HCT116 (cell line): ENCODE results near the gene POLD1. TPM values are rescaled to one million over a fixed set of nuclear protein-coding genes. Genes with fewer than 3 reads are reported as not detected.

ENCODE experiments used
- ATAC-seq: fragments of 200-7000 bp; cut with Tn5 transposase; 2 replicates; pipeline ENCODE4 v1.9.1; 2020; ENCODE audit warnings: mild to moderate bottlenecking, moderate library complexity
- BruUV-seq: library from RNA; stranded (reverse); fragments of 400-500 nt; replicated peaks from 2 replicates; lab custom pipeline; 2021; lab: Mats Ljungman, UMichigan
- CTCF ChIA-PET: fragments of 300-600 bp; sonication (Branson Sonifier 250); formaldehyde crosslinking; loops from one replicate; lab custom pipeline; 2021; ENCODE audit warnings: antibody characterized with exemption; lab: Charles Lee
- POLR2A ChIA-PET: fragments of 300-600, 350-600 bp; sonication (Branson Sonifier 250); formaldehyde crosslinking; loops from one replicate; lab custom pipeline; 2021; ENCODE audit warnings: antibody characterized with exemption; lab: Charles Lee
- RAD21 ChIA-PET, 2 experiments: fragments of 300-600 bp; sonication (Branson Sonifier 250); formaldehyde crosslinking; loops; one replicate each; lab custom pipeline; 2023; ENCODE audit warnings: low total read pairs in 2 of 2; ENCODE audit not compliant: uncharacterized antibody in 2 of 2, unreplicated experiment in 2 of 2, low non-redundant PET in 1 of 2; lab: Charles Lee
- DNase-seq: peaks from one replicate; pipeline ENCODE4 v3.0.0-alpha.2; 2010; ENCODE audit warnings: low read depth, low spot score
- H2AFZ ChIP-seq: fragments of 200-600 bp; shearing (Covaris generic), sonication (generic); 2 replicates; pipeline ENCODE4 v1.6.1; 2017; ENCODE audit warnings: low read depth, mixed run types, mixed read lengths, antibody characterized with exemption, low read length; ENCODE audit not compliant: poor library complexity, severe bottlenecking
- H3K27ac ChIP-seq: 2 replicates; pipeline ENCODE4 v1.5.1; 2012; ENCODE audit warnings: low read depth, low read length
- H3K27me3 ChIP-seq: fragments of 200-600 bp; sonication (generic); 2 replicates; pipeline ENCODE4 v1.6.1; 2016; ENCODE audit warnings: mixed run types, low read length, mixed read lengths; ENCODE audit not compliant: insufficient read depth
- H3K36me3 ChIP-seq, 2 experiments: fragments of 200-500 bp in 1 of 2; fragments of 200-600 bp in 1 of 2; sonication (Bioruptor generic) in 1 of 2; sonication (generic) in 1 of 2; 2 replicates each; pipeline versions ENCODE4 v1.5.1 to v1.6.1; 2014 to 2016; ENCODE audit warnings: low read length in 2 of 2, inconsistent platforms in 1 of 2, mixed read lengths in 1 of 2, mixed run types in 1 of 2; ENCODE audit not compliant: insufficient read depth in 2 of 2, control insufficient read depth in 1 of 2
- H3K4me1 ChIP-seq, 2 experiments: fragments of 200-600 bp in 1 of 2; sonication (generic) in 1 of 2; 2 replicates each; pipeline versions ENCODE4 v1.5.1 to v1.6.1; 2012 to 2017; ENCODE audit warnings: low read length in 2 of 2, inconsistent platforms in 1 of 2, mild to moderate bottlenecking in 1 of 2, mixed read lengths in 1 of 2, mixed run types in 1 of 2, moderate library complexity in 1 of 2; ENCODE audit not compliant: insufficient read depth in 2 of 2, control insufficient read depth in 1 of 2
- H3K4me2 ChIP-seq: fragments of 200-600 bp; sonication (generic); 2 replicates; pipeline ENCODE4 v1.6.1; 2017; ENCODE audit warnings: mixed run types, low read length, mixed read lengths
- H3K4me3 ChIP-seq, 2 experiments: fragments of 200-600 bp in 1 of 2; sonication (generic) in 1 of 2; replicated peaks in 1 of 2; 2 replicates each; pipeline ENCODE4 v1.5.1; 2011 to 2016; ENCODE audit warnings: low read length in 2 of 2, control low read depth in 1 of 2, low read depth in 1 of 2, mild to moderate bottlenecking in 1 of 2, mixed read lengths in 1 of 2, mixed run types in 1 of 2
- H3K79me2 ChIP-seq: fragments of 200-600 bp; sonication (generic); 2 replicates; pipeline ENCODE4 v1.6.1; 2017; ENCODE audit warnings: mild to moderate bottlenecking, mixed run types, low read length, moderate library complexity, mixed read lengths; ENCODE audit not compliant: insufficient read depth
- H3K9ac ChIP-seq: fragments of 200-600 bp; sonication (generic); 2 replicates; pipeline ENCODE4 v1.6.1; 2016; ENCODE audit warnings: low read length, mixed read lengths
- H3K9me2 ChIP-seq: fragments of 200-600 bp; sonication (generic), shearing (Covaris generic); 2 replicates; pipeline ENCODE4 v1.6.1; 2017; ENCODE audit warnings: mixed run types, mild to moderate bottlenecking, moderate library complexity; ENCODE audit not compliant: insufficient read depth
- H3K9me3 ChIP-seq, 2 experiments: fragments of 200-500 bp in 1 of 2; fragments of 200-600 bp in 1 of 2; sonication (Bioruptor generic) in 1 of 2; sonication (generic) in 1 of 2; 2 replicates each; pipeline ENCODE4 v1.6.1; 2014 to 2017; ENCODE audit warnings: low read length in 2 of 2, mixed read lengths in 2 of 2, inconsistent platforms in 1 of 2, low read depth in 1 of 2, mild to moderate bottlenecking in 1 of 2, mixed run types in 1 of 2, moderate library complexity in 1 of 2; ENCODE audit not compliant: control insufficient read depth in 1 of 2, insufficient read depth in 1 of 2
- H4K20me1 ChIP-seq: fragments of 200-600 bp; sonication (generic), shearing (Covaris generic); 2 replicates; pipeline ENCODE4 v1.6.1; 2017; ENCODE audit warnings: mixed run types, mild to moderate bottlenecking, moderate library complexity; ENCODE audit not compliant: insufficient read depth
- CBX3 ChIP-seq: IDR thresholded peaks from 2 replicates; pipeline ENCODE4 v1.6.1; 2012; ENCODE audit warnings: low read depth
- CEBPB ChIP-seq: IDR thresholded peaks from 2 replicates; pipeline ENCODE4 v1.6.1; 2012; ENCODE audit warnings: low read depth
- ELF1 ChIP-seq: IDR thresholded peaks from 2 replicates; pipeline ENCODE4 v1.6.1; 2012; ENCODE audit warnings: low read depth, borderline replicate concordance
- EZH2phosphoT487 ChIP-seq: fragments of 200-600 bp; IDR thresholded peaks from 2 replicates; pipeline ENCODE4 v1.6.1; 2018; ENCODE audit warnings: antibody characterized with exemption, borderline replicate concordance
- JUND ChIP-seq: IDR thresholded peaks from 2 replicates; pipeline ENCODE4 v1.6.1; 2012
- POLR2A ChIP-seq: IDR thresholded peaks from 2 replicates; pipeline ENCODE4 v1.7.0; 2011; ENCODE audit warnings: borderline replicate concordance; ENCODE audit not compliant: insufficient read depth, insufficient read length; ENCODE audit errors: extremely low read depth
- RAD21 ChIP-seq: IDR thresholded peaks from 2 replicates; pipeline ENCODE4 v1.6.1; 2012; ENCODE audit warnings: low read depth, mild to moderate bottlenecking
- SIN3A ChIP-seq: IDR thresholded peaks from 2 replicates; pipeline ENCODE4 v1.6.1; 2012; ENCODE audit warnings: low read depth
- SP1 ChIP-seq: IDR thresholded peaks from 2 replicates; pipeline ENCODE4 v1.6.1; 2012; ENCODE audit warnings: low read depth
- SRF ChIP-seq: IDR thresholded peaks from 2 replicates; pipeline ENCODE4 v1.6.1; 2012; ENCODE audit warnings: low read depth
- YY1 ChIP-seq: IDR thresholded peaks from 2 replicates; pipeline ENCODE4 v1.6.1; 2011; ENCODE audit warnings: low read length, low read depth, moderate library complexity, mild to moderate bottlenecking; ENCODE audit not compliant: insufficient replicate concordance; ENCODE audit errors: extremely low read depth
- ZFX ChIP-seq: fragments of 450-650 bp; IDR thresholded peaks from 2 replicates; pipeline ENCODE4 v1.6.1; 2017
- ZNF274 ChIP-seq: fragments of 200-500 bp; sonication (Bioruptor generic); IDR thresholded peaks from 2 replicates; pipeline ENCODE4 v1.6.1; 2014; ENCODE audit warnings: mild to moderate bottlenecking, low read depth, low read length, inconsistent platforms
- intact Hi-C: fragments of 100-400 bp; cut with micrococcal nuclease; formaldehyde crosslinking; loops from 2 replicates; pipeline ENCODE4 v1.10.0; 2022
- total RNA-seq: library from RNA; stranded (reverse); gene quantifications from one replicate; pipeline ENCODE4 v1.2.1, GENCODE V29; 2021; ENCODE audit not compliant: unreplicated experiment
- TF ChIP-seq, protein P1 (sequence below): IDR thresholded peaks from 2 replicates; pipeline ENCODE4 v1.6.1; 2012; ENCODE audit warnings: low read depth
- TF ChIP-seq, protein P2 (sequence below): IDR thresholded peaks from 2 replicates; pipeline ENCODE4 v1.6.1; 2012
- TF ChIP-seq, protein P3 (sequence below): IDR thresholded peaks from 2 replicates; pipeline ENCODE4 v1.6.1; 2011; ENCODE audit warnings: mild to moderate bottlenecking, low read length, moderate library complexity; ENCODE audit not compliant: insufficient replicate concordance; ENCODE audit errors: extremely low read depth
- TF ChIP-seq, protein P4 (sequence below), 3 experiments: fragments of 200-600 bp in 1 of 3; sonication (generic) in 1 of 3; IDR thresholded peaks in 2 of 3; conservative IDR thresholded peaks in 1 of 3; 2 replicates each; pipeline ENCODE4 v1.5.1; 2012 to 2017; ENCODE audit warnings: low read depth in 2 of 3, low read length in 2 of 3, antibody characterized with exemption in 1 of 3, borderline replicate concordance in 1 of 3, control low read depth in 1 of 3, mild to moderate bottlenecking in 1 of 3, mixed read lengths in 1 of 3, mixed run types in 1 of 3, moderate library complexity in 1 of 3; ENCODE audit not compliant: insufficient read depth in 1 of 3
- TF ChIP-seq, protein P5 (sequence below): IDR thresholded peaks from 2 replicates; pipeline ENCODE4 v1.6.1; 2012

POLD1 gene
- total RNA-seq, 1 experiment from 2014 or later: 122 TPM

DNA sequence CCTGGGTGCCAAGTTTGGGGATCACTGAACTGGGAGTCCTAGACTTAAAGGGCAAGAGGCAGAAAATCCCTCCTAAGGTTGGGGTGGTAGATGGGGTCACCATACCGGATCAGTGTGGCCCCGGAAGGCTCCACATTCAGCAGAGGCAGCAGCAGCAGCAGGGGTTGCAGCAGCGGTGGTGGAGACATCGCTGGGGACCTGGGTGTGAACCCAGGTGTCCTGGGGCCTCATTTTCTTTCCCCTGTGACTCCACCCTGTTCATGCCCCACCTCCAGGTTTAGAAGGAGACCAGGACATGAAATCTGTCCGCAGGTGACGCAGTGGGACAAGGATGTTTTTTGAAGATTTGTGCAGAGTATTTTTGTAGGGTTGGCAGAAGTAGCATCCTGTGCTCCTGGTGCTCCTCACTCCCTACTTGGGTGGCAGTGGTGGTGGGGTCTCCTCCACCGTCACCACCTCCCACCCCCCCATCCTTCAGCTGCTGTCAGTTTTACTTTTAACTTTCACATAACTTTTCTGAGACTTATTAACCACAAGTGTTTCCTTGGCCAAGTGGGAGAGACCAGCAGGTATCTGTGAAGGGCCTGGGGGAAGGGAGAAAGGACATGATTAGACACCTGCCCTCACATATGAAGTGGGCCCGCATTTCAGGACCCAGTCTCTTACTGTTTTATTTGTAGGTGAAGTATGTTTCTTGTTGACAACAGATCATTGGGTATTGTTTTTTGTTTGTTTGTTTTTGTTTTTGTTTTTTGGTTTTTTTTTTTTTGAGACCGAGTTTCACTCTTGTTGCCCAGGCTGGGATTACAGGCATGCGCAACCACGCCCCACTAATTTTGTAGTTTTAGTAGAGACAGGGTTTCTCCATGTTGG lies 18.5 kb upstream of the POLD1 start, which contains the start of gene NAPSA:
NAPSA (minus strand) TSS at position 206 of the 873 bp plus-strand sequence; CDS start at position 188, 18 bp downstream.
- Histone ChIP-seq H2AFZ (no peak within 1 kb of the TSS), H3K4me3 (no peak within 1 kb of the TSS), H3K36me3 (no peaks in the 10 kb centered on the region), H3K9me3 (no peaks in the 10 kb centered on the region), H3K79me2 (no peaks in the 10 kb centered on the region), H4K20me1 (no peaks in the 10 kb centered on the region), H3K4me1 (peaks cover 3 to 20% of the 10 kb centered on the region in 2 experiments; a peak in 3 of 4 replicates), H3K4me2 (no peak within 1 kb of the TSS), H3K27ac (no peak within 1 kb of the TSS), H3K27me3 (no peaks in the 10 kb centered on the region), H3K9me2 (no peaks in the 10 kb centered on the region), H3K9ac (no peak within 1 kb of the TSS)
- BruUV-seq: no TSS peak
- DNase-seq: no peak
- intact Hi-C loops: loop anchor here (5.0 to 10.0 kb wide), 3 partner anchors 292 to 729 kb away; no protein-coding TSS in a partner anchor
- ChIA-PET POLR2A (no interaction called here), CTCF (interaction anchor here (1.0 to 1.2 kb wide), 2 partner anchors 8 to 339 kb away, joined by 3 to 4 read pairs; no protein-coding TSS in a partner anchor), RAD21 (no interaction called here)
- ATAC-seq: no peak
- TF ChIP-seq JUND (no peak), YY1 (no peak), ZFX (no peak), RAD21 (no peak), ZNF274 (no peak), CBX3 (no peak), SP1 (no peak), EZH2phosphoT487 (no peak), CEBPB (no peak), ELF1 (no peak), SIN3A (no peak), POLR2A (no peak), SRF (no peak)
- TF ChIP-seq, protein P1, sequence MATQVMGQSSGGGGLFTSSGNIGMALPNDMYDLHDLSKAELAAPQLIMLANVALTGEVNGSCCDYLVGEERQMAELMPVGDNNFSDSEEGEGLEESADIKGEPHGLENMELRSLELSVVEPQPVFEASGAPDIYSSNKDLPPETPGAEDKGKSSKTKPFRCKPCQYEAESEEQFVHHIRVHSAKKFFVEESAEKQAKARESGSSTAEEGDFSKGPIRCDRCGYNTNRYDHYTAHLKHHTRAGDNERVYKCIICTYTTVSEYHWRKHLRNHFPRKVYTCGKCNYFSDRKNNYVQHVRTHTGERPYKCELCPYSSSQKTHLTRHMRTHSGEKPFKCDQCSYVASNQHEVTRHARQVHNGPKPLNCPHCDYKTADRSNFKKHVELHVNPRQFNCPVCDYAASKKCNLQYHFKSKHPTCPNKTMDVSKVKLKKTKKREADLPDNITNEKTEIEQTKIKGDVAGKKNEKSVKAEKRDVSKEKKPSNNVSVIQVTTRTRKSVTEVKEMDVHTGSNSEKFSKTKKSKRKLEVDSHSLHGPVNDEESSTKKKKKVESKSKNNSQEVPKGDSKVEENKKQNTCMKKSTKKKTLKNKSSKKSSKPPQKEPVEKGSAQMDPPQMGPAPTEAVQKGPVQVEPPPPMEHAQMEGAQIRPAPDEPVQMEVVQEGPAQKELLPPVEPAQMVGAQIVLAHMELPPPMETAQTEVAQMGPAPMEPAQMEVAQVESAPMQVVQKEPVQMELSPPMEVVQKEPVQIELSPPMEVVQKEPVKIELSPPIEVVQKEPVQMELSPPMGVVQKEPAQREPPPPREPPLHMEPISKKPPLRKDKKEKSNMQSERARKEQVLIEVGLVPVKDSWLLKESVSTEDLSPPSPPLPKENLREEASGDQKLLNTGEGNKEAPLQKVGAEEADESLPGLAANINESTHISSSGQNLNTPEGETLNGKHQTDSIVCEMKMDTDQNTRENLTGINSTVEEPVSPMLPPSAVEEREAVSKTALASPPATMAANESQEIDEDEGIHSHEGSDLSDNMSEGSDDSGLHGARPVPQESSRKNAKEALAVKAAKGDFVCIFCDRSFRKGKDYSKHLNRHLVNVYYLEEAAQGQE: no peak
- TF ChIP-seq, protein P2, sequence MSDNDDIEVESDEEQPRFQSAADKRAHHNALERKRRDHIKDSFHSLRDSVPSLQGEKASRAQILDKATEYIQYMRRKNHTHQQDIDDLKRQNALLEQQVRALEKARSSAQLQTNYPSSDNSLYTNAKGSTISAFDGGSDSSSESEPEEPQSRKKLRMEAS: no peak
- TF ChIP-seq, protein P3, sequence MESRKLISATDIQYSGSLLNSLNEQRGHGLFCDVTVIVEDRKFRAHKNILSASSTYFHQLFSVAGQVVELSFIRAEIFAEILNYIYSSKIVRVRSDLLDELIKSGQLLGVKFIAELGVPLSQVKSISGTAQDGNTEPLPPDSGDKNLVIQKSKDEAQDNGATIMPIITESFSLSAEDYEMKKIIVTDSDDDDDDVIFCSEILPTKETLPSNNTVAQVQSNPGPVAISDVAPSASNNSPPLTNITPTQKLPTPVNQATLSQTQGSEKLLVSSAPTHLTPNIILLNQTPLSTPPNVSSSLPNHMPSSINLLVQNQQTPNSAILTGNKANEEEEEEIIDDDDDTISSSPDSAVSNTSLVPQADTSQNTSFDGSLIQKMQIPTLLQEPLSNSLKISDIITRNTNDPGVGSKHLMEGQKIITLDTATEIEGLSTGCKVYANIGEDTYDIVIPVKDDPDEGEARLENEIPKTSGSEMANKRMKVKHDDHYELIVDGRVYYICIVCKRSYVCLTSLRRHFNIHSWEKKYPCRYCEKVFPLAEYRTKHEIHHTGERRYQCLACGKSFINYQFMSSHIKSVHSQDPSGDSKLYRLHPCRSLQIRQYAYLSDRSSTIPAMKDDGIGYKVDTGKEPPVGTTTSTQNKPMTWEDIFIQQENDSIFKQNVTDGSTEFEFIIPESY: no peak
- TF ChIP-seq, protein P4, sequence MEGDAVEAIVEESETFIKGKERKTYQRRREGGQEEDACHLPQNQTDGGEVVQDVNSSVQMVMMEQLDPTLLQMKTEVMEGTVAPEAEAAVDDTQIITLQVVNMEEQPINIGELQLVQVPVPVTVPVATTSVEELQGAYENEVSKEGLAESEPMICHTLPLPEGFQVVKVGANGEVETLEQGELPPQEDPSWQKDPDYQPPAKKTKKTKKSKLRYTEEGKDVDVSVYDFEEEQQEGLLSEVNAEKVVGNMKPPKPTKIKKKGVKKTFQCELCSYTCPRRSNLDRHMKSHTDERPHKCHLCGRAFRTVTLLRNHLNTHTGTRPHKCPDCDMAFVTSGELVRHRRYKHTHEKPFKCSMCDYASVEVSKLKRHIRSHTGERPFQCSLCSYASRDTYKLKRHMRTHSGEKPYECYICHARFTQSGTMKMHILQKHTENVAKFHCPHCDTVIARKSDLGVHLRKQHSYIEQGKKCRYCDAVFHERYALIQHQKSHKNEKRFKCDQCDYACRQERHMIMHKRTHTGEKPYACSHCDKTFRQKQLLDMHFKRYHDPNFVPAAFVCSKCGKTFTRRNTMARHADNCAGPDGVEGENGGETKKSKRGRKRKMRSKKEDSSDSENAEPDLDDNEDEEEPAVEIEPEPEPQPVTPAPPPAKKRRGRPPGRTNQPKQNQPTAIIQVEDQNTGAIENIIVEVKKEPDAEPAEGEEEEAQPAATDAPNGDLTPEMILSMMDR (IDR thresholded peaks at IDR 0.05 in 2 of 3, conservative IDR thresholded peaks at IDR 0.05 in 1 of 3; ENCODE audit: borderline replicate concordance in 1 of 3, insufficient read depth in 1 of 3, low read depth in 2 of 3, low read length in 2 of 3): no peak
- TF ChIP-seq, protein P5, sequence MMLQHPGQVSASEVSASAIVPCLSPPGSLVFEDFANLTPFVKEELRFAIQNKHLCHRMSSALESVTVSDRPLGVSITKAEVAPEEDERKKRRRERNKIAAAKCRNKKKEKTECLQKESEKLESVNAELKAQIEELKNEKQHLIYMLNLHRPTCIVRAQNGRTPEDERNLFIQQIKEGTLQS: no peak
